Measurements from ENCODE around the gene TMPRSS4.

DNA sequence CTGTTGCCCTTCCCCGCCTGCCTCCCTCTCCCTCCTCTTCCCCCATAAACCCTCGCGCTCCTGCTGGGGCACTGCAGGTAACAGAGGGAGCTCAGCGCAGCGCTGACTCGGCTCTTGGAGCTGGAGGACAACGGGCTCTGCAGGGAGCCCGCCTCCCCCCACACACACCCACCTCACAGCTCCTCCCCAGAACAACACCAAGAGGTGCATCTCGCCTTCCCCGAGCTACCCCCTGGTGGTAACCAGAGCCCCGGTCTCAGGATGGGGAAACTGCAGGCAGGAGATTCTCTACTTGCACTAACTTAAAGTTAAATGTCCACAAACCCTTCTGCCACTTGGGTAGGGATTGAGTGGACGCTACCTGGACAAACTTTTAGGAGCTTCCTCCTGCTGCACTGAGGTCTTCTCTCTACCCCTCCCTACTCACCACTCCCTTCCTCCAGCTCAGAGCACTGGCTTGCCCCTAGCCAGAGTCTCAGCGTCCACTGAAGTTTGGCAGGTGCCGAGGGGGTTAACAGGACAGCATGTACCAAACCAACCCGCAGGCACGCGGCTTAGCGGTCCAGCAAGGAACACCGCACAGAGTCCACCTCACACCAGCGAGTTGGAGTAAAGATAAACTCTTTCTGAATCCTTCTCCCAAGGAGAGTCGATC, 79.8 kb downstream of the TMPRSS4 start:
- TF ChIP-seq, protein P1, sequence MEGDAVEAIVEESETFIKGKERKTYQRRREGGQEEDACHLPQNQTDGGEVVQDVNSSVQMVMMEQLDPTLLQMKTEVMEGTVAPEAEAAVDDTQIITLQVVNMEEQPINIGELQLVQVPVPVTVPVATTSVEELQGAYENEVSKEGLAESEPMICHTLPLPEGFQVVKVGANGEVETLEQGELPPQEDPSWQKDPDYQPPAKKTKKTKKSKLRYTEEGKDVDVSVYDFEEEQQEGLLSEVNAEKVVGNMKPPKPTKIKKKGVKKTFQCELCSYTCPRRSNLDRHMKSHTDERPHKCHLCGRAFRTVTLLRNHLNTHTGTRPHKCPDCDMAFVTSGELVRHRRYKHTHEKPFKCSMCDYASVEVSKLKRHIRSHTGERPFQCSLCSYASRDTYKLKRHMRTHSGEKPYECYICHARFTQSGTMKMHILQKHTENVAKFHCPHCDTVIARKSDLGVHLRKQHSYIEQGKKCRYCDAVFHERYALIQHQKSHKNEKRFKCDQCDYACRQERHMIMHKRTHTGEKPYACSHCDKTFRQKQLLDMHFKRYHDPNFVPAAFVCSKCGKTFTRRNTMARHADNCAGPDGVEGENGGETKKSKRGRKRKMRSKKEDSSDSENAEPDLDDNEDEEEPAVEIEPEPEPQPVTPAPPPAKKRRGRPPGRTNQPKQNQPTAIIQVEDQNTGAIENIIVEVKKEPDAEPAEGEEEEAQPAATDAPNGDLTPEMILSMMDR (conservative IDR thresholded peaks at IDR 0.05; ENCODE audit: low read depth, low read length), result 0 out of 2 replicates have a peak, but pooled peaks have one; percentile 15
- TF ChIP-seq EZH2phosphoT487 (IDR thresholded peaks at IDR 0.05; ENCODE audit: borderline replicate concordance, low read length), result no peak

All from PC-3 (cell line).